HEK293 (cell line): Measurements from ENCODE around the gene TNNT2.

Experiments
- CTCF ChIA-PET: fragments of 350-600 bp; formaldehyde crosslinking; extraction: SDS; loops from one replicate; lab custom pipeline; 2021; ENCODE audit warnings: antibody characterized with exemption; lab: Yijun Ruan, JAX
- POLR2A ChIA-PET: fragments of 300-600 bp; formaldehyde crosslinking; extraction: SDS; loops from one replicate; lab custom pipeline; 2020; ENCODE audit warnings: antibody characterized with exemption, inconsistent platforms; lab: Yijun Ruan, JAX
- H3K27ac ChIP-seq: fragments of 200-500 bp; sonication (Bioruptor generic); 2 replicates; pipeline ENCODE4 v1.5.1; 2014; ENCODE audit warnings: low read depth, low read length, control low read depth, inconsistent platforms; ENCODE audit errors: extremely low read depth
- H3K36me3 ChIP-seq, 2 experiments: fragments of 200-500 bp in 1 of 2; sonication (Bioruptor generic) in 1 of 2; 1 replicate in 1 of 2; 2 replicates in 1 of 2; pipeline ENCODE4 v1.5.1; 2014 to 2017; ENCODE audit warnings: inconsistent platforms in 2 of 2, low read length in 2 of 2; ENCODE audit not compliant: control insufficient read depth in 2 of 2, insufficient read depth in 1 of 2
- H3K4me1 ChIP-seq: fragments of 200-500 bp; sonication (Bioruptor generic); 2 replicates; pipeline ENCODE4 v1.5.1; 2014; ENCODE audit warnings: mild to moderate bottlenecking, low read length, inconsistent platforms; ENCODE audit not compliant: control insufficient read depth, insufficient read depth
- H3K4me3 ChIP-seq: 2 replicates; pipeline ENCODE4 v1.5.1; 2011; ENCODE audit warnings: low read depth, mild to moderate bottlenecking, control low read depth, low read length, moderate library complexity
- H3K9me3 ChIP-seq: fragments of 200-500 bp; sonication (Bioruptor generic); 2 replicates; pipeline ENCODE4 v1.5.1; 2014; ENCODE audit warnings: low read depth, low read length, inconsistent platforms; ENCODE audit not compliant: control insufficient read depth, insufficient read depth
- EGR2 ChIP-seq: fragments of 450-650 bp; formaldehyde crosslinking; IDR thresholded peaks from 2 replicates; pipeline ENCODE4 v1.5.1; 2016; ENCODE audit warnings: low read depth, missing biosample characterization, missing genetic modification characterization
- HOXA7 ChIP-seq: sonication (generic); formaldehyde crosslinking; IDR thresholded peaks from 2 replicates; pipeline ENCODE4 v1.8.1; 2022; ENCODE audit warnings: missing genetic modification reagents, borderline replicate concordance
- INSM2 ChIP-seq: fragments of 450-650 bp; formaldehyde crosslinking; IDR thresholded peaks from 2 replicates; pipeline ENCODE4 v1.5.1; 2016; ENCODE audit warnings: missing biosample characterization, missing genetic modification characterization
- KLF10 ChIP-seq: fragments of 450-650 bp; IDR thresholded peaks from 2 replicates; pipeline ENCODE4 v1.5.1; 2018; ENCODE audit warnings: missing biosample characterization, mild to moderate bottlenecking, missing genetic modification characterization
- MEIS1 ChIP-seq: sonication (generic); formaldehyde crosslinking; IDR thresholded peaks from 2 replicates; pipeline ENCODE4 v1.8.1; 2022; ENCODE audit warnings: missing genetic modification reagents, mild to moderate bottlenecking, borderline replicate concordance
- TCF7L2 ChIP-seq: IDR thresholded peaks from 2 replicates; pipeline ENCODE4 v1.6.1; 2011; ENCODE audit warnings: low read depth, mild to moderate bottlenecking, inconsistent platforms, low read length, moderate library complexity, borderline replicate concordance
- ZFHX2 ChIP-seq: fragments of 450-650 bp; formaldehyde crosslinking; conservative IDR thresholded peaks from 2 replicates; pipeline ENCODE4 v1.5.1; 2016; ENCODE audit warnings: missing biosample characterization, missing genetic modification characterization
- ZFP69B ChIP-seq: fragments of 450-650 bp; formaldehyde crosslinking; IDR thresholded peaks from 2 replicates; pipeline ENCODE4 v1.5.1; 2016; ENCODE audit warnings: missing biosample characterization, missing genetic modification characterization
- ZNF155 ChIP-seq: fragments of 450-650 bp; formaldehyde crosslinking; IDR thresholded peaks from 2 replicates; pipeline ENCODE4 v1.5.1; 2016; ENCODE audit warnings: missing biosample characterization, missing genetic modification characterization
- ZNF169 ChIP-seq: fragments of 450-650 bp; formaldehyde crosslinking; IDR thresholded peaks from 2 replicates; pipeline ENCODE4 v1.5.1; 2016; ENCODE audit warnings: missing biosample characterization, missing genetic modification characterization
- ZNF19 ChIP-seq: fragments of 450-650 bp; formaldehyde crosslinking; IDR thresholded peaks from 2 replicates; pipeline ENCODE4; 2016; ENCODE audit warnings: missing biosample characterization, missing genetic modification characterization, low read depth
- ZNF280D ChIP-seq: fragments of 450-650 bp; formaldehyde crosslinking; IDR thresholded peaks from 2 replicates; pipeline ENCODE4 v1.5.1; 2016; ENCODE audit warnings: missing biosample characterization, missing genetic modification characterization
- ZNF341 ChIP-seq: fragments of 450-650 bp; formaldehyde crosslinking; IDR thresholded peaks from 2 replicates; pipeline ENCODE4; 2016; ENCODE audit warnings: low read depth, missing biosample characterization, missing genetic modification characterization
- ZNF354C ChIP-seq: fragments of 450-650 bp; formaldehyde crosslinking; IDR thresholded peaks from 2 replicates; pipeline ENCODE4 v1.5.1; 2016; ENCODE audit warnings: missing biosample characterization, missing genetic modification characterization, low read depth, borderline replicate concordance
- ZNF416 ChIP-seq: fragments of 450-650 bp; formaldehyde crosslinking; IDR thresholded peaks from 2 replicates; pipeline ENCODE4 v1.5.1; 2016; ENCODE audit warnings: missing biosample characterization, missing genetic modification characterization
- ZNF521 ChIP-seq: fragments of 450-650 bp; formaldehyde crosslinking; IDR thresholded peaks from 2 replicates; pipeline ENCODE4 v1.5.1; 2017; ENCODE audit warnings: missing biosample characterization, mild to moderate bottlenecking, missing genetic modification characterization
- ZNF530 ChIP-seq: fragments of 450-650 bp; formaldehyde crosslinking; IDR thresholded peaks from 2 replicates; pipeline ENCODE4 v1.5.1; 2016; ENCODE audit warnings: low read depth, missing biosample characterization, missing genetic modification characterization
- ZNF558 ChIP-seq: fragments of 450-650 bp; formaldehyde crosslinking; IDR thresholded peaks from 2 replicates; pipeline ENCODE4 v1.5.1; 2016; ENCODE audit warnings: missing biosample characterization, missing genetic modification characterization
- ZNF701 ChIP-seq: fragments of 450-650 bp; formaldehyde crosslinking; IDR thresholded peaks from 2 replicates; pipeline ENCODE4 v1.5.1; 2016; ENCODE audit warnings: missing biosample characterization, missing genetic modification characterization
- ZNF707 ChIP-seq: fragments of 450-650 bp; formaldehyde crosslinking; IDR thresholded peaks from 2 replicates; pipeline ENCODE4 v1.5.1; 2016; ENCODE audit warnings: missing biosample characterization, missing genetic modification characterization
- ZNF776 ChIP-seq: fragments of 450-650 bp; formaldehyde crosslinking; IDR thresholded peaks from 2 replicates; pipeline ENCODE4 v1.5.0; 2017; ENCODE audit warnings: missing biosample characterization, missing genetic modification characterization, borderline replicate concordance
- ZNF791 ChIP-seq: fragments of 450-650 bp; formaldehyde crosslinking; IDR thresholded peaks from 2 replicates; pipeline ENCODE4 v1.5.1; 2016; ENCODE audit warnings: missing biosample characterization, missing genetic modification characterization
- ZNF843 ChIP-seq: fragments of 450-650 bp; formaldehyde crosslinking; IDR thresholded peaks from 2 replicates; pipeline ENCODE4 v1.5.1; 2016; ENCODE audit warnings: missing biosample characterization, missing genetic modification characterization
- ZSCAN30 ChIP-seq: fragments of 450-650 bp; IDR thresholded peaks from 2 replicates; pipeline ENCODE4 v1.5.1; 2018; ENCODE audit warnings: missing biosample characterization, mild to moderate bottlenecking, missing genetic modification characterization, moderate library complexity

The TNNT2 gene

GRCh38 chr1:201334325-201335173 lies 42.9 kb downstream of the TNNT2 start:
- TF ChIP-seq ZFHX2 (tag by site-specific recombination) (no peak), EGR2 (tag by site-specific recombination) (peak; percentile 11; the same call in 1 of the 2 replicates)
- Histone ChIP-seq H3K27ac (no peak overlapping the region), H3K9me3 (no peaks in the 10 kb centered on the region), H3K4me3 (no peak overlapping the region), H3K36me3 (no peaks in the 10 kb centered on the region), H3K4me1 (no peaks in the 10 kb centered on the region)
- POLR2A ChIA-PET = no interaction called here
- CTCF ChIA-PET = interaction anchor here (0.7 to 4.0 kb wide), 5 partner anchors 12 to 83 kb away, joined by 3 to 18 read pairs (median 3); no protein-coding TSS in a partner anchor

GRCh38 chr1:201332616-201333335 lies 44.7 kb downstream of the TNNT2 start:
- Histone ChIP-seq H3K27ac (no peak overlapping the region), H3K9me3 (no peaks in the 10 kb centered on the region), H3K4me1 (no peaks in the 10 kb centered on the region), H3K4me3 (no peak overlapping the region), H3K36me3 (no peaks in the 10 kb centered on the region)
- ChIA-PET CTCF (interaction anchor here (1.2 to 2.8 kb wide), 2 partner anchors 13 to 29 kb away, joined by 5 to 10 read pairs; no protein-coding TSS in a partner anchor), POLR2A (no interaction called here)
- no peak for TF ChIP-seq ZNF791 (tag by site-specific recombination)
- no peak for TF ChIP-seq INSM2 (tag by site-specific recombination)
- no peak for TF ChIP-seq ZFP69B (tag by site-specific recombination)
- TF ChIP-seq ZNF19 (tag by site-specific recombination) = no peak
- no peak for TF ChIP-seq ZNF169 (tag by site-specific recombination)
- TF ChIP-seq ZNF776 (tag by site-specific recombination) = no peak
- TF ChIP-seq ZNF416 (tag by site-specific recombination) = no peak
- TF ChIP-seq ZNF521 = no peak
- no peak for TF ChIP-seq TCF7L2
- TF ChIP-seq KLF10 (tag by site-specific recombination) = no peak
- no peak for TF ChIP-seq ZNF701
- TF ChIP-seq ZNF558 (tag by site-specific recombination) = no peak

- Histone ChIP-seq H3K4me1 (no peaks in the 10 kb centered on the region), H3K9me3 (no peaks in the 10 kb centered on the region), H3K4me3 (no peak overlapping the region), H3K36me3 (no peaks in the 10 kb centered on the region), H3K27ac (no peak overlapping the region)
- ChIA-PET POLR2A (no interaction called here), CTCF (interaction anchor here (2.8 kb wide), 1 partner anchor 14 kb away, joined by 10 read pairs; no protein-coding TSS in a partner anchor)
- TF ChIP-seq ZNF707 (tag by site-specific recombination) (no peak), ZNF354C (tag by site-specific recombination) (no peak), KLF10 (tag by site-specific recombination) (no peak), ZNF341 (no peak), HOXA7 (CRISPR knock-in tag) (no peak), ZNF530 (tag by site-specific recombination) (no peak), ZNF280D (tag by site-specific recombination) (no peak), ZSCAN30 (no peak), MEIS1 (CRISPR knock-in tag) (no peak), ZNF155 (tag by site-specific recombination) (no peak), ZNF521 (no peak), ZNF843 (tag by site-specific recombination) (no peak)
Measured at GRCh38 chr1:201332021-201332420, 45.5 kb downstream of the TNNT2 start.
